Right atrium auricular region (tissue), 2 donors: ENCODE measurements around the gene HEXD. TPM values are rescaled to one million over a fixed set of nuclear protein-coding genes. Genes with fewer than 3 reads are reported as not detected.
"Not testable (repeated sequence)": the region's sequence is repeated elsewhere in the genome, so short reads cannot be mapped to it uniquely, and the experiment has no call there.

Source experiments
- DNase-seq: peaks from one replicate; pipeline ENCODE4 v3.0.0-alpha.2; 2019; ENCODE audit warnings: low spot score
- H3K27ac ChIP-seq, 2 donors: fragments of 200-600 bp; sonication (generic); 1 replicate in 1 of 2; 2 replicates in 1 of 2; pipeline ENCODE4 v1.5.1; 2016 to 2019
- H3K27me3 ChIP-seq, 2 donors: fragments of 200-600 bp; sonication (generic); one replicate each; pipeline versions ENCODE4 v1.5.1 to v1.6.0; 2017 to 2019
- H3K36me3 ChIP-seq: fragments of 200-600 bp; sonication (generic); one replicate; pipeline ENCODE4 v1.5.1; 2016
- H3K4me1 ChIP-seq, 2 donors: fragments of 200-600 bp; sonication (generic); one replicate each; pipeline versions ENCODE4 v1.5.1 to v1.6.0; 2017 to 2019
- H3K4me3 ChIP-seq, 2 donors: fragments of 200-600 bp; sonication (generic); 1 replicate in 1 of 2; 2 replicates in 1 of 2; pipeline ENCODE4 v1.5.1; 2017 to 2019; ENCODE audit warnings: mild to moderate bottlenecking in 1 of 2, moderate library complexity in 1 of 2
- H3K9me3 ChIP-seq, 2 donors: fragments of 200-600 bp; sonication (generic); one replicate each; pipeline ENCODE4 v1.5.1; 2019
- CTCF ChIP-seq, 2 donors: fragments of 200-600 bp; sonication (generic); IDR thresholded peaks; one replicate each; pipeline ENCODE4 v1.5.1; 2019; ENCODE audit warnings: antibody characterized with exemption in 2 of 2
- total RNA-seq, 2 donors: library from RNA; depleted of rRNA; stranded (reverse); fragments of >200 nt; gene quantifications; one replicate each; pipeline ENCODE4 v1.1.0, GENCODE V29; 2016

The HEXD gene
- total RNA-seq, 2 donors from 2014 or later: 11.3 to 15.6 TPM

- H3K4me3 ChIP-seq: peak overlapping the region; percentile 81 to 96
- no peaks in the 10 kb centered on the region for H3K27me3 ChIP-seq
- H3K27ac ChIP-seq: peak overlapping the region; percentile 100
- H3K9me3 ChIP-seq: no peaks in the 10 kb centered on the region
- peaks cover 25% of the 10 kb centered on the region for H3K36me3 ChIP-seq
- no peak for TF ChIP-seq CTCF (IDR thresholded peaks at IDR 0.05)
- no peak for DNase-seq
- peaks cover 0 to 32% of the 10 kb centered on the region in 2 donors for H3K4me1 ChIP-seq
Measured at GRCh38 chr17:82457073-82457928, 39.2 kb downstream of the HEXD start.

GRCh38 chr17:82457929-82458178 is 39.7 kb downstream of the HEXD start:
- H3K4me1 ChIP-seq: peaks cover 0 to 32% of the 10 kb centered on the region in 2 donors
- peak overlapping the region; percentile 100 for H3K27ac ChIP-seq
- no peaks in the 10 kb centered on the region for H3K27me3 ChIP-seq
- no peak for TF ChIP-seq CTCF (IDR thresholded peaks at IDR 0.05)
- H3K36me3 ChIP-seq: peaks cover 27% of the 10 kb centered on the region
- no peaks in the 10 kb centered on the region for H3K9me3 ChIP-seq
- no peak for DNase-seq
- peak overlapping the region; percentile 81 to 96 for H3K4me3 ChIP-seq

DNA sequence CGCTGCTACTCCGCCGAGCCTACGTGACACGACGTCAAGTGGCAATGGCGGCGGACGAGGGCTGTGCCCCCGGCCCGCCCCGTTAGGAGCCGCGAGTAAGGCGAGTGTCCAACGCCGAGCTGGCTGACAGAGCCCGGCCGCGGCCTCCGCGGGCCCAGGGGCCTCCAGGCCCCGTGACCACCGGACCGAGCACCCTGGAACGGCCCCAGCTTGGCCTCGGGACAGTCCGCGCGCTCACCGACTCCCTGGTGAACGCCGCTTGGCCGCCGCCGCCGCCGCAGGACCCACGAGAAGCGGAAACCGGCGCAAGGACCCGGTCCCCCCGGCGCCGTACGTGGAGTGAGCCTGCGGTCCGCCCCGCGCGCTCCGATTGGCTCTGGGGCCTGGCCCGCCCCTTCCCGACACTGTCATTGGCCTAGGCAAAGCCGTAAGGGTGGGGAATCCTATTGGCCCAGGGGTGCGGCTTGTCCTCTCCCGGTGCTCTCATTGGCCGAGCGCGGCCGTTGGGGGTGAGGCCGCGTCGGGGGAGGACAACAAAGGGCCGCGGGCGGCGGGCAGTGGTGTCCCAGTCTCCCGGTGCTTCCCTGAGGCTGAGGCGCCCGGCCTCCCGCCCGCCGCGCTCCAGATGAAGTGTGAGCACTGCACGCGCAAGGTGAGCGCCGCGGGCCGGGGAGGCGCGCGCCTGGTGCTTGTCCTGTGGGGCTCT is 40.2 kb downstream of the HEXD start, which contains the start of gene NARF:
Gene NARF, plus strand, starts transcription at position 563 of the 706 bp plus-strand sequence. Its CDS starts 63 bp downstream, at position 626.
- no peak for TF ChIP-seq CTCF (IDR thresholded peaks at IDR 0.05)

DNA sequence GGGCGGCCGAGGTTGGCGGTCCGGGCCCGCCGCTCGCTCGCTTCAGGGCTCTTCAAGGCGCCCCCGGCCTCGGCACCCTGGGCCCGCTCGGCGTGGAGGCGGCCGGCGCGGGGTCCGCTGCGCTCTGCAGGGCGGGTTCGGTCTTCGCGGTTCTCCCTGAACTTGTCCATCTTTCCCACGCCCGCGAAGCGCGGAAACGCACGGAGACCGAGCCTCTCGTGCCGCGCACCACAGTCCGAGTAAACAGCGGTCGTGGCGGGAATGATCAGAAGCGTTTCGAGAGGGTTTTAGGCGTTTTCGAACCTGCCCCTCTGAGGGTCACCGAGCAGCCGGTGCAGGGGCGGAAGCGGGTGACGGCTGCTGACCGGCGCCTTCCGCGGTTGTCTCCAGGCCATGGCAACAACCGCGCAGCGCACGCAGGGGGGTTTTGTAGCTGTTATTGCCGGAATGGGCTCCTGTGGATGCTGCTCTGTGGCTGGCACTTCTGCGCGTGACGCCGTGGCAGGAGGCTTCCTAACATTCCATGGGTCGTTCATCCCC is 40.8 kb downstream of the HEXD start:
- H3K27ac ChIP-seq: peak overlapping the region; percentile 100
- no peak for DNase-seq
- peaks cover 0 to 36% of the 10 kb centered on the region in 2 donors for H3K4me1 ChIP-seq

More for the DNA sequence above, 40.2 kb downstream of the HEXD start, which contains the start of gene NARF:
- Histone ChIP-seq H3K4me1 (peaks cover 0 to 32% of the 10 kb centered on the region in 2 donors), H3K27me3 (no peaks in the 10 kb centered on the region), H3K9me3 (no peaks in the 10 kb centered on the region), H3K4me3 (peak within 1 kb of the TSS; percentile 81 to 96), H3K27ac (peak within 1 kb of the TSS; percentile 100), H3K36me3 (peaks cover 30% of the 10 kb centered on the region)
- peak; percentile 99 for DNase-seq

DNA sequence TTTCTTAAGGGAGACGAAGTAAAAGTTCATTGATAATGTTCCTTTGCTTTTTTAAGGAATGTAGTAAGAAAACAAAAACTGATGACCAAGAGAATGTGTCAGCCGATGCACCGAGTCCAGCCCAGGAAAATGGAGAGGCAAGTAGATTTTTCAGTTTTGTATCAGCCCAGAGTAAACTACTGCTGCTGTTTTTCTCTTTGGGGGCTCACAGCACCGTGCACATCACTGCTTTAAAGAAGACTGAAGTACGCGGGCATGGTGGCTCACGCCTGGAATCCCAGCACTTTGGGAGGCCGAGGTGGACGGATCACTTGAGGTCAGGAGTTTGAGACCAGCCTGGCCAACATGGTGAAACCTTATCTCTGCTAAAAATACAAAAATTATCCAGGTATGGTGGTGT is 41.8 kb downstream of the HEXD start:
- H3K4me3 ChIP-seq, H3K27me3 ChIP-seq, H3K27ac ChIP-seq, H3K9me3 ChIP-seq, DNase-seq: not testable (repeated sequence)
- H3K4me1 ChIP-seq: peaks cover 0 to 41% of the 10 kb centered on the region in 2 donors
- H3K36me3 ChIP-seq: peaks cover 40% of the 10 kb centered on the region

More for the DNA sequence above, 40.8 kb downstream of the HEXD start:
- H3K4me3 ChIP-seq: peak overlapping the region; percentile 81 to 96
- TF ChIP-seq CTCF (IDR thresholded peaks at IDR 0.05): no peak
- H3K9me3 ChIP-seq: no peaks in the 10 kb centered on the region
- H3K36me3 ChIP-seq: peaks cover 31% of the 10 kb centered on the region
- no peaks in the 10 kb centered on the region for H3K27me3 ChIP-seq
